SK-N-SH (cell line): ENCODE results near the gene RNF40. TPM values are rescaled to one million over a fixed set of nuclear protein-coding genes. Genes with fewer than 3 reads are reported as not detected.
A peak's percentile ranks its signal among the peaks of the same experiment; 100 is the strongest.

Experiments used
- CTCF ChIA-PET: fragments of 300-600, 350-600 bp; formaldehyde crosslinking; extraction: SDS; loops from one replicate; lab custom pipeline; 2021; lab: Yijun Ruan, JAX
- POLR2A ChIA-PET: fragments of 350-600 bp; sonication (Branson Sonifier 250); formaldehyde crosslinking; extraction: SDS; loops from one replicate; lab custom pipeline; 2020; ENCODE audit warnings: antibody characterized with exemption, inconsistent platforms; lab: Yijun Ruan, JAX
- DNase-seq: peaks from one replicate; pipeline ENCODE4 v3.0.0; 2012
- H2AFZ ChIP-seq: fragments of 200-600 bp; sonication (generic); 2 replicates; pipeline ENCODE4 v1.8.1; 2016; ENCODE audit warnings: antibody characterized with exemption, mild to moderate bottlenecking, low read depth
- H3F3A ChIP-seq: fragments of 200-600 bp; sonication (generic); replicated peaks from 2 replicates; pipeline ENCODE3; 2016; ENCODE audit warnings: antibody characterized with exemption, mild to moderate bottlenecking; ENCODE audit not compliant: insufficient read depth
- H3K27ac ChIP-seq, 2 experiments: fragments of 200-500 bp in 1 of 2; fragments of 200-600 bp in 1 of 2; sonication (Bioruptor generic) in 1 of 2; sonication (generic), shearing (Covaris generic) in 1 of 2; 2 replicates each; pipeline versions ENCODE4 v1.5.1 to v1.6.1; 2014 to 2016; ENCODE audit warnings: low read depth in 2 of 2, inconsistent platforms in 1 of 2, low read length in 1 of 2, mild to moderate bottlenecking in 1 of 2, mixed read lengths in 1 of 2
- H3K27me3 ChIP-seq: fragments of 200-600 bp; sonication (generic), shearing (Covaris generic); 2 replicates; pipeline ENCODE4 v1.6.1; 2016; ENCODE audit warnings: mixed run types; ENCODE audit not compliant: insufficient read depth
- H3K36me3 ChIP-seq, 2 experiments: fragments of 200-500 bp in 1 of 2; fragments of 200-600 bp in 1 of 2; sonication (Bioruptor generic) in 1 of 2; sonication (generic) in 1 of 2; replicated peaks in 1 of 2; 2 replicates each; pipeline versions ENCODE3 to v1.5.1; 2014 to 2016; ENCODE audit warnings: low read length in 1 of 2, mild to moderate bottlenecking in 1 of 2; ENCODE audit not compliant: insufficient read depth in 2 of 2, control insufficient read depth in 1 of 2
- H3K4me1 ChIP-seq, 2 experiments: fragments of 200-500 bp in 1 of 2; fragments of 200-600 bp in 1 of 2; sonication (Bioruptor generic) in 1 of 2; sonication (generic), shearing (Covaris generic) in 1 of 2; 2 replicates each; pipeline versions ENCODE4 v1.5.1 to v1.6.1; 2014 to 2016; ENCODE audit warnings: low read depth in 1 of 2, low read length in 1 of 2, mixed run types in 1 of 2; ENCODE audit not compliant: insufficient read depth in 2 of 2, control insufficient read depth in 1 of 2
- H3K4me2 ChIP-seq: fragments of 200-600 bp; sonication (generic), shearing (Covaris generic); 2 replicates; pipeline ENCODE4 v1.6.1; 2017; ENCODE audit warnings: mixed run types
- H3K4me3 ChIP-seq, 2 experiments: fragments of 200-500 bp in 1 of 2; fragments of 200-600 bp in 1 of 2; sonication (Bioruptor generic) in 1 of 2; sonication (generic), shearing (Covaris generic) in 1 of 2; 2 replicates each; pipeline versions ENCODE4 v1.5.1 to v1.8.1; 2014 to 2016; ENCODE audit warnings: low read depth in 2 of 2, inconsistent platforms in 1 of 2, low read length in 1 of 2, mild to moderate bottlenecking in 1 of 2, mixed read lengths in 1 of 2, moderate library complexity in 1 of 2
- H3K79me2 ChIP-seq: fragments of 200-600 bp; sonication (generic); 2 replicates; pipeline ENCODE4 v1.8.1; 2017; ENCODE audit warnings: mild to moderate bottlenecking; ENCODE audit not compliant: insufficient read depth
- H3K9ac ChIP-seq: fragments of 200-600 bp; sonication (generic); 2 replicates; pipeline ENCODE4 v1.6.1; 2017; ENCODE audit warnings: mixed run types
- H3K9me2 ChIP-seq: fragments of 200-600 bp; sonication (generic); 2 replicates; pipeline ENCODE4 v1.6.1; 2017; ENCODE audit warnings: mixed run types
- H3K9me3 ChIP-seq: fragments of 200-600 bp; sonication (generic); 2 replicates; pipeline ENCODE4 v1.6.1; 2017; ENCODE audit warnings: mixed run types, mild to moderate bottlenecking, moderate library complexity
- H4K20me1 ChIP-seq: fragments of 200-600 bp; sonication (generic); 2 replicates; pipeline ENCODE4 v1.6.1; 2017; ENCODE audit warnings: mild to moderate bottlenecking, mixed run types; ENCODE audit not compliant: insufficient read depth
- GABPA ChIP-seq: IDR thresholded peaks from 2 replicates; pipeline ENCODE4 v1.4.0; 2012; ENCODE audit warnings: low read depth, mild to moderate bottlenecking
- RFX5 ChIP-seq: IDR thresholded peaks from 2 replicates; pipeline ENCODE4 v1.6.1; 2012; ENCODE audit warnings: mild to moderate bottlenecking, improper control_type of control experiment, low read length
- ZBTB33 ChIP-seq: IDR thresholded peaks from 2 replicates; pipeline ENCODE4 v1.4.0; 2012; ENCODE audit warnings: low read depth, borderline replicate concordance
- WGBS: methylation state at CpG from one replicate; pipeline ENCODE4 v1.1.6; 2017; ENCODE audit warnings: low lambda C conversion rate; 5-methylcytosine and 5-hydroxymethylcytosine counted together
- polyA plus RNA-seq, 3 experiments: library from polyadenylated mRNA; depleted of rRNA; stranded (reverse); fragments of >200 nt; gene quantifications; 2 replicates each; pipeline ENCODE4 v1.2.3, GENCODE V29; 2012
- TF ChIP-seq, protein P1 (sequence below): fragments of 150-350 bp; IDR thresholded peaks from 2 replicates; pipeline ENCODE4 v1.6.1; 2017; ENCODE audit warnings: antibody characterized with exemption, low read length, low read depth, borderline replicate concordance
- TF ChIP-seq, protein P2 (sequence below): IDR thresholded peaks from 2 replicates; pipeline ENCODE4 v1.4.0; 2012; ENCODE audit warnings: low read depth
- TF ChIP-seq, protein P3 (sequence below): IDR thresholded peaks from 2 replicates; pipeline ENCODE4 v1.6.1; 2012; ENCODE audit warnings: mild to moderate bottlenecking, low read depth, low read length, moderate library complexity

RNF40 gene
- polyA plus RNA-seq, 1 of the 3 experiments (the other 2 are of a cell fraction), result 49.8 TPM

GRCh38 chr16:30760577-30761426 lies 1.3 kb upstream of the RNF40 start:
- Histone ChIP-seq H3K79me2 (peaks cover 48% of the 10 kb centered on the region), H3K4me1 (peaks cover 15 to 26% of the 10 kb centered on the region in 2 experiments), H3K27ac (peak overlapping the region; percentile 77 to 79), H4K20me1 (no peaks in the 10 kb centered on the region), H3K4me3 (peak overlapping the region; percentile 95 to 97), H3K36me3 (peaks cover 23 to 57% of the 10 kb centered on the region in 2 experiments), H3K9me3 (no peaks in the 10 kb centered on the region), H3K9ac (peak overlapping the region; percentile 89), H3F3A (peaks cover 7% of the 10 kb centered on the region), H3K4me2 (peak overlapping the region; percentile 100), H3K27me3 (no peaks in the 10 kb centered on the region), H2AFZ (peak overlapping the region; percentile 70), H3K9me2 (no peaks in the 10 kb centered on the region)
- TF ChIP-seq RFX5, result no peak
- TF ChIP-seq ZBTB33, result no peak
- TF ChIP-seq, protein P1, sequence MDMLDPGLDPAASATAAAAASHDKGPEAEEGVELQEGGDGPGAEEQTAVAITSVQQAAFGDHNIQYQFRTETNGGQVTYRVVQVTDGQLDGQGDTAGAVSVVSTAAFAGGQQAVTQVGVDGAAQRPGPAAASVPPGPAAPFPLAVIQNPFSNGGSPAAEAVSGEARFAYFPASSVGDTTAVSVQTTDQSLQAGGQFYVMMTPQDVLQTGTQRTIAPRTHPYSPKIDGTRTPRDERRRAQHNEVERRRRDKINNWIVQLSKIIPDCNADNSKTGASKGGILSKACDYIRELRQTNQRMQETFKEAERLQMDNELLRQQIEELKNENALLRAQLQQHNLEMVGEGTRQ, result no peak
- POLR2A ChIA-PET, result interaction anchor here (1.7 kb wide), 1 partner anchor 13 kb away, joined by 10 read pairs; the partner anchor contains the start of gene PHKG2
- 44% methylated on average over 26 of the region's 26 CpGs for WGBS
- CTCF ChIA-PET, result interaction anchor here (1.1 kb wide), 1 partner anchor 54 kb away, joined by 3 read pairs; no protein-coding TSS in a partner anchor
- DNase-seq, result no peak

DNA sequence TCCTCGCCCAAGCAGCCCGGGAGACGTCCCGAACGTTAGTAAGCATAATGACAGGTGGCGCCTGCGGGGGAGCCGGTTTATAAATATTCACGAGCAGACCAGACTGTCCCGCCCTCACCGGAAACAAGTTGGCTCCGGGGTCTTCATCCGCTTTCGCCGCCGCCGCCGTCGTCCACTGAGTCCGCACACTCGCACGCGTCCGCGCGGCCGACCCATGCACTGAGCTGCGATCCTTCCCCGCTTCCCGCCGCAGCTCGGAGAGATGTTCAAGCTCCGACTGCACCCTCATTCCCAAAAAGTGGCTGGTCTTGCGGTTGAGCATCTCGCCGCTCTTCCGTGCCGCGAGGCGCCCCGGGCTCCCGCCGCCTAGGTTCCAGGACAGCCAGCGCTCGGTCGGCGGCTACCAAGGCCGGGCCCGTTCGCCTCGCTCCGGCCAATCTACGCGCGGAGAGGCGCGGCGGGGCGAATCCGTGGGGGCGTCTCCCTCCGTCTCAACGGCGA lies 645 bp upstream of the RNF40 start:
- peaks cover 29 to 57% of the 10 kb centered on the region in 2 experiments for H3K36me3 ChIP-seq
- H3K4me1 ChIP-seq, result peaks cover 15 to 26% of the 10 kb centered on the region in 2 experiments
- H2AFZ ChIP-seq, result peak overlapping the region; percentile 70
- H3K9ac ChIP-seq, result peak overlapping the region; percentile 89
- H3F3A ChIP-seq, result peaks cover 7% of the 10 kb centered on the region
- no peaks in the 10 kb centered on the region for H3K9me3 ChIP-seq
- H3K4me3 ChIP-seq, result peak overlapping the region; percentile 95 to 97
- DNase-seq, result peak; percentile 72
- H3K4me2 ChIP-seq, result peak overlapping the region; percentile 100
- H3K79me2 ChIP-seq, result peaks cover 49% of the 10 kb centered on the region
- POLR2A ChIA-PET, result no interaction called here
- H3K9me2 ChIP-seq, result no peaks in the 10 kb centered on the region
- H4K20me1 ChIP-seq, result no peaks in the 10 kb centered on the region
- no peaks in the 10 kb centered on the region for H3K27me3 ChIP-seq
- WGBS, result 3% methylated on average over 40 of the region's 64 CpGs
- CTCF ChIA-PET, result no interaction called here
- peak overlapping the region; percentile 77 to 79 for H3K27ac ChIP-seq
- TF ChIP-seq, protein P2, sequence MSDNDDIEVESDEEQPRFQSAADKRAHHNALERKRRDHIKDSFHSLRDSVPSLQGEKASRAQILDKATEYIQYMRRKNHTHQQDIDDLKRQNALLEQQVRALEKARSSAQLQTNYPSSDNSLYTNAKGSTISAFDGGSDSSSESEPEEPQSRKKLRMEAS, result 0 out of 2 replicates have a peak, but pooled peaks have one; percentile 9
- TF ChIP-seq, protein P3, sequence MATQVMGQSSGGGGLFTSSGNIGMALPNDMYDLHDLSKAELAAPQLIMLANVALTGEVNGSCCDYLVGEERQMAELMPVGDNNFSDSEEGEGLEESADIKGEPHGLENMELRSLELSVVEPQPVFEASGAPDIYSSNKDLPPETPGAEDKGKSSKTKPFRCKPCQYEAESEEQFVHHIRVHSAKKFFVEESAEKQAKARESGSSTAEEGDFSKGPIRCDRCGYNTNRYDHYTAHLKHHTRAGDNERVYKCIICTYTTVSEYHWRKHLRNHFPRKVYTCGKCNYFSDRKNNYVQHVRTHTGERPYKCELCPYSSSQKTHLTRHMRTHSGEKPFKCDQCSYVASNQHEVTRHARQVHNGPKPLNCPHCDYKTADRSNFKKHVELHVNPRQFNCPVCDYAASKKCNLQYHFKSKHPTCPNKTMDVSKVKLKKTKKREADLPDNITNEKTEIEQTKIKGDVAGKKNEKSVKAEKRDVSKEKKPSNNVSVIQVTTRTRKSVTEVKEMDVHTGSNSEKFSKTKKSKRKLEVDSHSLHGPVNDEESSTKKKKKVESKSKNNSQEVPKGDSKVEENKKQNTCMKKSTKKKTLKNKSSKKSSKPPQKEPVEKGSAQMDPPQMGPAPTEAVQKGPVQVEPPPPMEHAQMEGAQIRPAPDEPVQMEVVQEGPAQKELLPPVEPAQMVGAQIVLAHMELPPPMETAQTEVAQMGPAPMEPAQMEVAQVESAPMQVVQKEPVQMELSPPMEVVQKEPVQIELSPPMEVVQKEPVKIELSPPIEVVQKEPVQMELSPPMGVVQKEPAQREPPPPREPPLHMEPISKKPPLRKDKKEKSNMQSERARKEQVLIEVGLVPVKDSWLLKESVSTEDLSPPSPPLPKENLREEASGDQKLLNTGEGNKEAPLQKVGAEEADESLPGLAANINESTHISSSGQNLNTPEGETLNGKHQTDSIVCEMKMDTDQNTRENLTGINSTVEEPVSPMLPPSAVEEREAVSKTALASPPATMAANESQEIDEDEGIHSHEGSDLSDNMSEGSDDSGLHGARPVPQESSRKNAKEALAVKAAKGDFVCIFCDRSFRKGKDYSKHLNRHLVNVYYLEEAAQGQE, result no peak
- peak; percentile 56 for TF ChIP-seq GABPA
